ENCODE data around the gene SULT4A1.

- TF ChIP-seq CTCF (conservative IDR thresholded peaks at IDR 0.05; ENCODE audit: low read depth, low read length), result no peak
- TF ChIP-seq EZH2 (IDR thresholded peaks at IDR 0.05; ENCODE audit: borderline replicate concordance, low read depth, low read length, poor library complexity, severe bottlenecking), result no peak
Measured at GRCh38 chr22:43776081-43776670, 86.1 kb downstream of the SULT4A1 start.
